SJSA1 (cell line): ENCODE data around the gene KERA. TPM values are rescaled to one million over a fixed set of nuclear protein-coding genes. Genes with fewer than 3 reads are reported as not detected.

Source experiments
- DNase-seq, 2 experiments: peaks; one replicate each; pipeline ENCODE4 v3.0.0-alpha.2; 2015 to 2020; ENCODE audit warnings: low spot score in 2 of 2, low read depth in 1 of 2
- H3K27ac ChIP-seq: fragments of 250-450 bp; sonication (Bioruptor Pico); 2 replicates; pipeline ENCODE4 v1.5.1; 2020; ENCODE audit warnings: mild to moderate bottlenecking, moderate library complexity
- H3K27me3 ChIP-seq: fragments of 250-450 bp; sonication (Bioruptor Pico); replicated peaks from 2 replicates; pipeline ENCODE4 v1.5.1; 2020; ENCODE audit warnings: mild to moderate bottlenecking, moderate library complexity
- H3K36me3 ChIP-seq: fragments of 250-450 bp; sonication (Bioruptor Pico); 2 replicates; pipeline ENCODE4 v1.5.1; 2020; ENCODE audit warnings: mild to moderate bottlenecking
- H3K4me1 ChIP-seq: fragments of 250-450 bp; sonication (Bioruptor Pico); replicated peaks from 2 replicates; pipeline ENCODE4 v1.6.1; 2021; ENCODE audit warnings: mild to moderate bottlenecking
- H3K4me3 ChIP-seq: fragments of 250-450 bp; sonication (Bioruptor Pico); 2 replicates; pipeline ENCODE4 v1.5.1; 2020; ENCODE audit warnings: mild to moderate bottlenecking
- H3K9me3 ChIP-seq: fragments of 250-450 bp; sonication (Bioruptor Pico); replicated peaks from 2 replicates; pipeline ENCODE4 v1.5.1; 2020; ENCODE audit warnings: mild to moderate bottlenecking
- total RNA-seq: library from RNA; depleted of rRNA; stranded (reverse); fragments of >200 nt; shearing (Covaris generic); gene quantifications from 2 replicates; pipeline ENCODE4 v1.2.3, GENCODE V29; 2014

Gene KERA
- total RNA-seq, 1 experiment from 2014 or later: 72.5 TPM

DNA sequence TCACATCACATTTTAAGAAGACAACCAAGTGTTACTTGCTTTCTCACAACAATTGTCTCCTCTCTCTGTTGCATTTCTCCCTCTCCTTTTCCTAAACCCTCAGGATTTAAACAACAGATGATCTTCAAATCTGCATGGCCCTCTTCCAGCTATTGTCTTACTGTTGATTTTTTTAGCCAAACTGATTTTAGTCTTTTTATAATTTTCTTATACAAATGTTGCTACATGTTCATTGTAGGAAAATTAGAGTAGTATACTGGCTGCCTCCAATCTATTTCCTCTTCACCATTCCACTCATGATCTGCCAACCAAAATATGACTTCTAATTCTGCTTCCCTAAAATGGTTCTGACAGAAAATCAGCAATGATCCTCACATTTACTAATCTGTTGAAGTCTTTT lies 1.4 kb upstream of the KERA start:
- H3K27ac ChIP-seq: peak overlapping the region; percentile 0; the same call in 1 of the 2 replicates
- H3K9me3 ChIP-seq: no peaks in the 10 kb centered on the region
- no peaks in the 10 kb centered on the region for H3K36me3 ChIP-seq
- no peak overlapping the region for H3K4me3 ChIP-seq
- peaks cover 50% of the 10 kb centered on the region for H3K4me1 ChIP-seq
- DNase-seq: no peak
- no peaks in the 10 kb centered on the region for H3K27me3 ChIP-seq

DNA sequence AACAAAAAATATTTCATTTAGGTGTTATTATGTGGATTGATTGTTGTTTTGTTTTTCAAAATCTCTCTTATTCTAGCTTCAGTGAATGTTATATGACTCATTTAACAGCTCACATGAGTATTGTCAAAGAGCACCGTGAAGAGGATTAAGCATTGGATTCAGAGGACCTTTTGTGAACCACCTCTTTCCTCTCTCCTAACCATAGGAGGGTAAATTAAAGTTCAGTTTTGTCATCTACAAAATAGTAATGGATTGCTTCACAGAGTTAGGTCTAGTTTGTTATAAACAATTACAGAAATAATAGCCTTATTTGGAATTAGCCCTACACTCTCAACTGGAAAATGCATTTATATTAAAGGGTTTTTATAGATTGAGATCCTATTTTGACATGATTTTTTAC lies 962 bp upstream of the KERA start:
- Histone ChIP-seq H3K27ac (peak overlapping the region; percentile 0; the same call in 1 of the 2 replicates), H3K4me1 (peaks cover 53% of the 10 kb centered on the region), H3K9me3 (no peaks in the 10 kb centered on the region), H3K27me3 (no peaks in the 10 kb centered on the region), H3K36me3 (no peaks in the 10 kb centered on the region), H3K4me3 (no peak overlapping the region)
- DNase-seq: peak in 1 of 2 experiments; percentile 95

DNA sequence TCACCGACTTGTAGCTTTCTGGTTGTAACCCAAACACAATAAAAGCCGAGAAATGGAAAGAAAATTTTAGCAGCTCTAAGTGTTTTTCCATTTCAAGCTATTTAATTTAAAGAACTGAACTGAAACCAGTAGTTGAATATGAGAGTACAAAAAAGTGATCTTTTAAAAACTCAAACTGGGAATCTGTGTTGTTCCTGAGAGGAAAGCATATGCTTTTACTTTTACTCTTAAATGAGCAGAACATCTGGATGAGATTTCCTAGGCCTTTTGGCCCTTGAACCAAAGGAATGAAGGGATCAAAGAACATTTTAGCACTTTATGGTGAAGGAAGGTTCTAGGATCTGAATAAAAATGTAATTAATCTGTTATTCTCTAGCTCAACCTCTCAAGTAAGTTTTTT lies 1.3 kb downstream of the KERA start:
- Histone ChIP-seq H3K36me3 (no peaks in the 10 kb centered on the region), H3K27ac (peak overlapping the region; percentile 95), H3K4me1 (peaks cover 63% of the 10 kb centered on the region), H3K4me3 (no peak overlapping the region), H3K27me3 (no peaks in the 10 kb centered on the region), H3K9me3 (no peaks in the 10 kb centered on the region)
- peak in 1 of 2 experiments; percentile 52 for DNase-seq

DNA sequence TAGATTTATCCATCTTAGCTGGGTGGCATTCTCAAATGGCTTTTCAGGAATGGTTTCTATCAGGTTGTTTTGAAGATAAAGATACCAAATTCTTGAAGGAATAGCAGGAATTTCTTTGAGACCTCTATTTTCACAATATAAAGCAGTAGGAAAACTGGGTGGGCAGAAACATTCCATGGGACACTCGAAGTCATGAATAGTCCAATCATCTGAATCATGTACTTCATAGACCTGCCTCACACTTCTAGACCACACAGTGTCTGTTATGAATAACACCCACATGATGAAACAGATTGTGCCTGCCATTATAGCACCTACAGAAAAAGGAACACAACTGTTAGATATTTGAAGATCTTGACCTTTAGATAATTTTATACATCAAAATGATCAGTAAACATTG lies 1.8 kb downstream of the KERA start:
- Histone ChIP-seq H3K27me3 (no peaks in the 10 kb centered on the region), H3K4me1 (peaks cover 63% of the 10 kb centered on the region), H3K4me3 (no peak overlapping the region), H3K27ac (peak overlapping the region; percentile 95), H3K9me3 (no peaks in the 10 kb centered on the region), H3K36me3 (no peaks in the 10 kb centered on the region)
- peak; percentile 100 for DNase-seq

DNA sequence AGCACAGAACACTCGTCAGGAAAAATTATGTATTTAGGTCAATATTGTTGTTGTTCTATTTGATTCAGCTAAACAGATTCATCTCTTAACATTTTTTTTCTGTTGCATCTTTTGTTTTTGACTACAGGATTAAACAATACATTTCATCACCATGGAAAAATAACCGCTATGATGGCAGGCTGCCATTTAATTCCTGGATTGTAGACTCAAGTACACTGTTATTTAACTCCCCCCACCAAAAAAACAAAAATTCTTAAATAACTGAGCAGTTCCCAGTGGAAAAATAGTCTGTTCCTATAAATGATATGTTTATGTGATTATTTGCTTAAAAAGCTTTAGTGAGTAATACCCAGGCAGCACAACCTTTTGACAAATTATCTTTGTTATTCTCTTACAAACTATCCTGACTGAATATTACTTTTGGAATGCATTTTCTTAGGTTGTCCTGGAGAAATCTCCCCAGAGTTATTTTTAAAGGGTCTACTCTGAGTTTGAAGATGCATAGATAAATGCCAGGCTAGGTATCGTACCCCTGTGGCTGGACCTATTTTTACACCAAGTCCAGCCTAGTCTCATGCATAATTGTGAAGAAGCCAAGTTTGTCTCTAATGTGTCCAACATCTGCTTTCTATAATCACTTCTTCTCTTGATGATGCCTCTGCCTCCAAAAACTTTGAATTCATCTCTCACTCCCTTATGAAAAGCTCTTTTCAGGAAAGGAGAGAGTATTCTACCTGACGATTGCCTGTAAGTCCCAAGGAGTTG lies 3.7 kb downstream of the KERA start:
- Histone ChIP-seq H3K27me3 (no peaks in the 10 kb centered on the region), H3K9me3 (no peaks in the 10 kb centered on the region), H3K4me3 (peak overlapping the region; percentile 0; the same call in 1 of the 2 replicates), H3K36me3 (no peaks in the 10 kb centered on the region), H3K27ac (peak overlapping the region; percentile 95), H3K4me1 (peaks cover 56% of the 10 kb centered on the region)
- DNase-seq: peak; percentile 100

DNA sequence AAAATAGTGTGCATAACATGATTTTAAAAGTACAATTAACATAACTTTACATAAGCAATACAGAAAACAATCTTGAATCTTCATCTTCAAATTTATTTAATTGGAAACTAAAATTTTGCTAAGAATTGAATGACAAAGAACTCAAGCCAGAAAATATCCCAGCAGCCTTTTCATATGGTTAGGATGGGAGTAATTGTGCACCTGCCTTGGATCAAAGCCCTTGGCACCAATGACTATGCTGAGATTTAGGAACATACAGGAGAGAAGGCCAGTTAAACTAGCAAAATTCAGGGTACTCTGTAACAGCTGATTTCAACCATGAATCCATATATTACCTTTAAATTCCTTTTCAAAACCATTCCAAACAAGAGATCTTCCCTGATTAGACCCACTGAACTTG lies 5.8 kb downstream of the KERA start:
- H3K27me3 ChIP-seq: no peaks in the 10 kb centered on the region
- no peaks in the 10 kb centered on the region for H3K36me3 ChIP-seq

DNA sequence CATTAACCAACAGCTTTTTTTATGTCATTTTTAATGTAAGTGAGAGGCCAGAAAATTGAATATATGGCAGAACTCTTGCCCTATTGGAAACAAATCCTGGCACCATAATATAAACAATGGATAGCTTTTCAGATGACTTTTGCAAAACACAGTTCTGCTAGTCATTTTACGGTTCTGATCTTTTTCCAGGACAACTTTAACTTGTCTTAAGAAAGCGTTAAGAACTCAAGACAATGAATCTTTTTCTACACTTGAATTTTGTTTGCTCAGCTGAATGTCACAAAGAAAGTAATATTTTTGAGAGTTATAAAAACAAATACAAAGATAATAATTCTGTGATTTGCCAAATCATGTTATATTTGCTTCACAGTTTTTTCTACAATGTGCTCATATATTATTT lies 13.2 kb downstream of the KERA start:
- Histone ChIP-seq H3K27ac (no peak overlapping the region), H3K4me3 (no peak overlapping the region), H3K9me3 (no peaks in the 10 kb centered on the region), H3K36me3 (no peaks in the 10 kb centered on the region), H3K4me1 (peaks cover 5% of the 10 kb centered on the region), H3K27me3 (no peaks in the 10 kb centered on the region)
- no peak for DNase-seq

More for the DNA sequence above, 5.8 kb downstream of the KERA start:
- Histone ChIP-seq H3K4me1 (peaks cover 39% of the 10 kb centered on the region), H3K9me3 (no peaks in the 10 kb centered on the region), H3K4me3 (no peak overlapping the region), H3K27ac (no peak overlapping the region)
- peak in 1 of 2 experiments; percentile 56 for DNase-seq

DNA sequence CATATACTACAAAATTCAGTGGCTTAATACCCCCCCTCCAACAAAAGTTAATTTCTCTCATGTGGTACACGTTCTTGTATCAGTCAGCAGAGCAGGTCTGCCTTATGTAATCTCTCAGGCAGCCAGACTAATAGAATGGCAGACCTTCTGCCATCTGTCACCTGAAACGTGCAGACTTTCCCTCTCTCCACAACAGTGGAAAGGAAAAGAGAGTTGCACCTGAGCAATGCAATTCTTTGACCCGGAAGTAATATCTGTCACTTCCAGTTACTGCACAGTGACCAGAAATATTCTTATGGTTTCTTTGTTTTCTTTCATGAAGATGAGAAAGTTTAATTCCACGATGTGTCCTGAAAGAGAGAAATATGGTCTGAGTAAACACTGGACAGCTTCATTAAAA lies 14.4 kb downstream of the KERA start:
- H3K36me3 ChIP-seq: no peaks in the 10 kb centered on the region
- peak in 1 of 2 experiments; percentile 68 for DNase-seq
- no peak overlapping the region for H3K27ac ChIP-seq
- H3K4me1 ChIP-seq: peaks cover 5% of the 10 kb centered on the region
- no peaks in the 10 kb centered on the region for H3K9me3 ChIP-seq
- H3K4me3 ChIP-seq: no peak overlapping the region
- H3K27me3 ChIP-seq: no peaks in the 10 kb centered on the region

DNA sequence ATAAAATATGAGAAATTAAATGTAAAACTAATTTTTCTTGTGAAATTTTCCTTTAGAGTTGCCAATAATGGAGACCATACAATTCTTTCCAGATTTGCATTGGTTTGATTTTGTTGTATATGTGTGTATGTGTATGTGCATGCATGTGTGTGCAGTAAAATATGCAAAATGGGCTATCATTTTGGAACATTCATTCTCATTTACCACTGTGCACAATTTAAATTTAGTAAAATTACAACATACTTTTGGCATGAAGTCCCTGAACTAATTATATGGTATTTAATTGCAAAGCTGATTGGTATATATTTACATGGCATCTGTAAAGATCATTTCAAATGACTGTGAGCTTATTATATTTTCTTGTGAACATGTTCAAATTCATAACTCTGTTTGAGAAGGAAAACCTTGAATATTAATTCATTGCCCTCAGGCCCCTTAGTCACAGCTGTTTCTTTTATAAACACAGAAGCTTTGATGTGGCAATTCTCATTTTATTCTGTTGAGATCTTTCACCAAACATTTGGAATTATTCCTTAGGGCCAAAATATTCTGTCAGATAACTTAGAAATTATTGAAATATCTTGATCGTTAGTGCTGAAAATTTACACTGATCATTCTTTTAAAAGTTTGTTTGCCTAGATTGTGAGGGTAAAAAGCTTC lies 17.6 kb downstream of the KERA start:
- no peak for DNase-seq
- Histone ChIP-seq H3K4me3 (no peak overlapping the region), H3K9me3 (no peaks in the 10 kb centered on the region)

DNA sequence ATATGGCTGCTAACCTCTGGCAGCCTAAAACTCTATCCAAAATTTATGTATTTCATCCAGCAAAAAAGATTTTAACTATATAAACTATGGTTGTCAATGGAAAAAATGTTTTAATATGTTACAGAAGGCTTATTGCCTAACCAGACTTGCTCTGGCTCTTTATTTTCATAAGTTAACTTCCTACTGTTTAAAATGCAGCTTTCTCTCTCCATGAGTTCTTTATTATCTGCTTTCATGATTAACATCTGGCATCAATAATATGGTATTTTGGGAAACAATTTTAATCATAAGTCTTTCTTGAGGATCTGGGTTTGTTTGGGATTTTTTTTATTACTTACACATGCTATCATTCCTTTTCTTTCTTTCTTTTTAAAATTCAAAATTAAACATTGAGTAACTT lies 20.5 kb downstream of the KERA start:
- no peak overlapping the region for H3K4me3 ChIP-seq
- H3K36me3 ChIP-seq: no peaks in the 10 kb centered on the region
- H3K27ac ChIP-seq: no peak overlapping the region
- H3K4me1 ChIP-seq: peaks cover 5% of the 10 kb centered on the region
- DNase-seq: no peak
- H3K9me3 ChIP-seq: no peaks in the 10 kb centered on the region
- no peaks in the 10 kb centered on the region for H3K27me3 ChIP-seq

More for the DNA sequence above, 17.6 kb downstream of the KERA start:
- H3K27me3 ChIP-seq: no peaks in the 10 kb centered on the region
- no peaks in the 10 kb centered on the region for H3K36me3 ChIP-seq
- H3K4me1 ChIP-seq: peaks cover 5% of the 10 kb centered on the region
- H3K27ac ChIP-seq: no peak overlapping the region

DNA sequence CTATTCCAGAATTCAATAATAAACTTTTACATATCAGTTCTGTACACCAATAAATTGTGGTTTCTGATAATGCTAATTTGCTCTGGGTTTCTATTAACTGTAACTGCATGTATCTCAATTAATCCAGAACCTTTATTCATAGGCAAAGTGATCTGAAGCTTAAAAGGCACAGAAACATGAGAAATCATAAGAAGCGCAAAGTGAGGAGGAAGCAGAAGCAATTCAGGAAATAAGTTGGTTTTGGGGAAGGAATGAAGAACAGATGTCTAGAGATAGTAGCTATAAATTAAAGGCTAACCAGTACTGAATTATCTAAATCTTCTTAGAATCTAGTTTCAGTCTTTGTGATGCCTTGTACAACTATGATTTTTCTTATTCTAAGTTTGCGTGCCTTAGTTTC lies 24.6 kb downstream of the KERA start:
- DNase-seq: no peak
- Histone ChIP-seq H3K4me3 (no peak overlapping the region), H3K36me3 (no peaks in the 10 kb centered on the region), H3K9me3 (no peaks in the 10 kb centered on the region; the same call in 1 of the 2 replicates), H3K4me1 (peaks cover 4% of the 10 kb centered on the region; the same call in 1 of the 2 replicates), H3K27ac (no peak overlapping the region), H3K27me3 (no peaks in the 10 kb centered on the region)

DNA sequence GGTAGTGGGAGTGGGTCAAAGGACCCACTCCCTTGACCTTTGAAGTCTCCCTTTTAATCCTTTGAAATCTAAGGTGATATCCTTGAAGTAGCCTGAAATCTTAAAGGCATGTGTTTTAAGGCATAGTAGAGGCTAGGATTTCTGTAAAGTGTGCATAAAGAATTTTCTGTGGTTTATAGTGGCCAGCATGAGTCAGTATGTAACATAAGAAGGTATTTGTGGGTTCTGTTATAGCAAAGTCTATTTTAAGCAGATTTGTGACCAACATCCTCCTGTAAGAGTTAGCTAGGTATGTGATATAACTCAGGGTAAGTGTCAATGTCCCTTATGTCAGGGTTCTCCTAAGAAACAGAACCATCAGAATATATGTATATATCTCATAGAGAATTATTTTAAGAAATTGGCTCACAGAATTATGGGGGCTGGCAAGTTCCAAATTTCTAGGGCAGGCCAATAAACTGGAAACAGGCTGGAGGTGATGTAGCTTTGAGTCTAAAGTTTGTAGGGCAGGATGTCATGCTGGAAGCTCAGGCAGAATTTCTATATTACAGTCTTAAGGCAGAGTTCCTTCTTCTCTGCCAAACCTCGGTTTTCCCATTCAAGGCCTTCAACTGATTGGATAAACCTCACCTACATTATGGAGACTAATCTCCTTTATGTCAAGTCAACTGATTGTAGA lies 34.4 kb downstream of the KERA start:
- Histone ChIP-seq H3K36me3 (peaks cover 5% of the 10 kb centered on the region), H3K27ac (peak overlapping the region; percentile 57), H3K27me3 (no peaks in the 10 kb centered on the region), H3K9me3 (peaks cover 11% of the 10 kb centered on the region), H3K4me3 (no peak overlapping the region), H3K4me1 (peaks cover 15% of the 10 kb centered on the region)
- peak; percentile 71 to 99 for DNase-seq

DNA sequence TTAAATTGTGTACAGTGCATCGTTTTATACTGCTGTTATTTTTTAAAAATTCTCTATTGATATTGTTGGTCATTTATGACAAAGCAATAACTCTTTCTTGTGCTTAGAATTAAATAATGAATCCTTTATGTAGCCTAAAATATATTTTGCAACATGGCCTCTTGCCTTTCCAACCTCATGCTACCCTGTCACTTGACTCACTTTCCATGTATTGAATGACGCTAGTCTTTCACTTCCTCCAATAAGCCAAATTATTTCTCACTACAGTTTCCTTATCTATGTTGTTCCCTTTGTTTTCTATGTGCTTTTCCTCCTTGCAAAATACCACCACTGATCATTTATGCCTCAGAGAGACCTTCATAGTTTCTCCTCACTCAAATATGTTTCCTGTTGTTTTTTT lies 36.7 kb downstream of the KERA start:
- peaks cover 11% of the 10 kb centered on the region for H3K9me3 ChIP-seq
- peaks cover 5% of the 10 kb centered on the region for H3K36me3 ChIP-seq
- peaks cover 15% of the 10 kb centered on the region for H3K4me1 ChIP-seq
- no peak overlapping the region for H3K27ac ChIP-seq
- no peak overlapping the region for H3K4me3 ChIP-seq
- H3K27me3 ChIP-seq: no peaks in the 10 kb centered on the region
- DNase-seq: no peak

DNA sequence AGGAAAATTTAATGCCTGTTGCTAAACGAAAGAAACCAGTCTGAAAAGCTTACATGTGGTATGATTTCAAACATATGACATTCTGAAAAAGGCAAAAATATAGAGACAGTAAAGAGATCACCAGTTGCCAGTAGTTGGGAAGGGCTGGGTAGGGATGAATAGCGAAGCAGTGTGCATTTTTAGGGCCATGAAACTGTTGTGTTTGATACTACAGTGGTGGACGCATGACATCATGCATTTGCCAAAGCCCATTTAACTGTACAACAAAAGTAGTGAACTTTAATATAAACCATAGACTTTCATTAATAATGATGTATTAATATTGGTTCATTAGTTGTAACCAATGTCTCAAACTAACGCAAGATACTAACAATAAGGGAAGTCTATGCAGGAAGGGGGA lies 38.4 kb downstream of the KERA start:
- peaks cover 12% of the 10 kb centered on the region for H3K9me3 ChIP-seq
- no peak overlapping the region for H3K4me3 ChIP-seq
- H3K36me3 ChIP-seq: peaks cover 5% of the 10 kb centered on the region
- DNase-seq: peak in 1 of 2 experiments; percentile 59
- H3K27ac ChIP-seq: no peak overlapping the region
- no peaks in the 10 kb centered on the region for H3K27me3 ChIP-seq
- H3K4me1 ChIP-seq: peaks cover 15% of the 10 kb centered on the region
